Measurements from ENCODE around the gene CYRIA. TPM values are rescaled to one million over a fixed set of nuclear protein-coding genes. Genes with fewer than 3 reads are reported as not detected.

Gene CYRIA
- total RNA-seq, 6 experiments from 2014 or later: 1.6 to 6.3 (median 3.1) TPM

DNA sequence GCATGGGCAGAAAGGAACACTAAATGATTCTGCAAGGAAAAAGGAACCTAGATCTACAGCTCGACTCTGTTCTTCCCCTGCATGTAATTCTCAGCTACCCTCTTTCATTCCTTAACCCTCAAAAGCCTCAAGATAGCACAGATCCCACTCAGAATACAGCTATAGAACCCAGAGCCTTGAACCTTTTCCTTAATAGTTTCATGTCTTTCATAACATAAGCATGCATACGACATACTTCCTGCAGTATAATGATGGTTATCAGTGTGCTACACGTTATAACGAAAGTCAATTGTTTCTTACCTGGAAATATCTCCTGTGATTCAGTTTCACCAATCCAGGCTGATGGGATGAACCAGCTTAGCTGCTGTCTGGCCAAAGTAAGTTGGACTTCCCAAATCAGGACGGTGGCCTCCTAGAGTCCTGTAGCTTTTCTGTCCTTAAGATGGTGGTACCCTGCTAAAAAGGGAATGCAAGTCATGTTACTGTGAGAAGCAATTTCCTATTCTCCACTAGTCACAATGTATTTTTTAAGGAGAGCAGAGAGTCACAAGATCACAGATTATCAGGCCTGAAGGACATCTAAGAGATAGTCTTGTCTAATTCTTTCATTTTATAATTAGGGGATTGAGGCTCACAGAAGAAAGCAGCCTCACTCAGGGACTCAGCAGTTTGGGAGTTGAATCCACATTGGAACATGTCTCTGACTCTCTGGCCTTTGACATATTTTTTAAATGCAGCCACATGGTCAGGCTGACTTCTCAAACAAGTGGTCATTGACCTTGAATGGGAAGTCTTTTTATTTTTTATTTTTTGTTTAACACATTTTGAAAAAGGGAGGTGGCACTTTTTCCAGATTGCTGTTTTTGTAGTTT, 41.8 kb downstream of the CYRIA start:
- Histone ChIP-seq H3K4me3 (no peak overlapping the region), H3K27me3 (no peaks in the 10 kb centered on the region), H3K9me3 (no peaks in the 10 kb centered on the region), H3K4me1 (peaks cover 0 to 14% (median 0%) of the 10 kb centered on the region in 4 donors), H3K36me3 (no peaks in the 10 kb centered on the region), H3K27ac (peak overlapping the region in 2 of 3 donors; percentile 53 to 68)
- ATAC-seq (peak; percentile 48 to 60 (median 54)), DNase-seq (no peak)
- 44% methylated on average over 5 of the region's 5 CpGs for WGBS (ENCODE audit: insufficient coverage, low coverage, low lambda C conversion rate, missing lambda C conversion rate)
- no peak for TF ChIP-seq POLR2A (IDR thresholded peaks at IDR 0.05)
- TF ChIP-seq, protein P1, sequence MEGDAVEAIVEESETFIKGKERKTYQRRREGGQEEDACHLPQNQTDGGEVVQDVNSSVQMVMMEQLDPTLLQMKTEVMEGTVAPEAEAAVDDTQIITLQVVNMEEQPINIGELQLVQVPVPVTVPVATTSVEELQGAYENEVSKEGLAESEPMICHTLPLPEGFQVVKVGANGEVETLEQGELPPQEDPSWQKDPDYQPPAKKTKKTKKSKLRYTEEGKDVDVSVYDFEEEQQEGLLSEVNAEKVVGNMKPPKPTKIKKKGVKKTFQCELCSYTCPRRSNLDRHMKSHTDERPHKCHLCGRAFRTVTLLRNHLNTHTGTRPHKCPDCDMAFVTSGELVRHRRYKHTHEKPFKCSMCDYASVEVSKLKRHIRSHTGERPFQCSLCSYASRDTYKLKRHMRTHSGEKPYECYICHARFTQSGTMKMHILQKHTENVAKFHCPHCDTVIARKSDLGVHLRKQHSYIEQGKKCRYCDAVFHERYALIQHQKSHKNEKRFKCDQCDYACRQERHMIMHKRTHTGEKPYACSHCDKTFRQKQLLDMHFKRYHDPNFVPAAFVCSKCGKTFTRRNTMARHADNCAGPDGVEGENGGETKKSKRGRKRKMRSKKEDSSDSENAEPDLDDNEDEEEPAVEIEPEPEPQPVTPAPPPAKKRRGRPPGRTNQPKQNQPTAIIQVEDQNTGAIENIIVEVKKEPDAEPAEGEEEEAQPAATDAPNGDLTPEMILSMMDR (IDR thresholded peaks at IDR 0.05): no peak
- intact Hi-C loops (cut with DNase I): no loop called here

DNA sequence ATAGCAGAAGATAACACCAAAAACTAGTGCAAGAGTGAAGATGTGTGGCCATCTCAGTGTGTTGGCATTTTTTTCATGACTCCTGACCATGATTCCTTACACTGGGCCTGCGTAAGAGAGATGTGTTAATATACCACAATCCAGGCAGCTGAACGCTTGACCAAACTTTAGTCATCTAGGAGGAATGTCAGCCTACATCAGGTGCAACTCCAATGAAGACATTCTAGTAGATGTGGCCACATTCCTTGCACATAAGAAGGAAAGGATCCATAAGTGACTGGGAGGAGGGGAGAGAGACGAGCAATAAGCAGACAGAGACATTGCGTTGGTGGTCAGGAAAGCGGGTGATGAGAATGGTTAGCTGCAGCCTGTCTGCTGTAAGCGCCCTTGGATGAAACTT, 42.6 kb downstream of the CYRIA start:
- TF ChIP-seq, protein P1 (IDR thresholded peaks at IDR 0.05): no peak
- TF ChIP-seq POLR2A (IDR thresholded peaks at IDR 0.05): no peak
- intact Hi-C loops (cut with DNase I): no loop called here
- Histone ChIP-seq H3K27ac (peak overlapping the region in 2 of 3 donors; percentile 35 to 59), H3K4me1 (peaks cover 0 to 14% (median 0%) of the 10 kb centered on the region in 4 donors), H3K36me3 (no peaks in the 10 kb centered on the region), H3K9me3 (no peaks in the 10 kb centered on the region), H3K27me3 (no peaks in the 10 kb centered on the region), H3K4me3 (no peak overlapping the region)
- no peak for DNase-seq
- 92% methylated on average over 6 of the region's 6 CpGs for WGBS (ENCODE audit: insufficient coverage, low coverage, low lambda C conversion rate, missing lambda C conversion rate)
- no peak for ATAC-seq

DNA sequence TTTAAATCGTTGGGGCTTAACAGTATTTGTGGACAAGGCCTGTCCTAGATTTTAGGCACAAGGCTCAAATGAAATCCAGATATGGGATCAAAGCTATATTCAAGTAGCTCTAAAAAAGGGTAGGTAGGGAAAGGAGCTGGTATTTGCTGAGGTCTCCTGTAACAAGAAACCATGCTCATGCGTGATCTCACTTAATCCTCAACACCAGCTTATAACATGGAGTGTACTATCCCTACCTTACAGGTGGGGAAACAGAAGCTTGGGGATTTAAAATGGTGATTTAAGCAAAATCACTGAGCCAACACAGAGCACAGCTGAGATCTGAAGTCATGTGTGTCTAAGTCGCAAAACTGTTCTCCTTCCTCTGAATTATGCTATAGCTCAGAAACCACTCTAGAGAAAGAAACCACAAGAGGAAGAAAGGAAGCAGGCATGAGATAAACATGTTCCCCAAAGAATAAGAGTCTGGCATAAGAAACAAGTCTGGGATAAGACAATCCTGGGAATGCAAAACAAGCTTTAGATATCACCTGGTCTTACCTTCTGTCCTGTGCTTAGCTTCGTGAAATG, 43.1 kb downstream of the CYRIA start:
- no peaks in the 10 kb centered on the region for H3K27me3 ChIP-seq
- intact Hi-C loops (cut with DNase I): no loop called here
- peaks cover 0 to 14% (median 0%) of the 10 kb centered on the region in 4 donors for H3K4me1 ChIP-seq
- H3K9me3 ChIP-seq: no peaks in the 10 kb centered on the region
- H3K36me3 ChIP-seq: no peaks in the 10 kb centered on the region
- WGBS (ENCODE audit: insufficient coverage, low coverage, low lambda C conversion rate, missing lambda C conversion rate): 70% methylated on average over 4 of the region's 4 CpGs
- peak; percentile 12 to 22 (median 18) for ATAC-seq
- no peak for TF ChIP-seq POLR2A (IDR thresholded peaks at IDR 0.05)
- TF ChIP-seq, protein P1 (IDR thresholded peaks at IDR 0.05): no peak
- peak overlapping the region in 2 of 3 donors; percentile 35 to 59 for H3K27ac ChIP-seq
- no peak for DNase-seq
- H3K4me3 ChIP-seq: no peak overlapping the region

DNA sequence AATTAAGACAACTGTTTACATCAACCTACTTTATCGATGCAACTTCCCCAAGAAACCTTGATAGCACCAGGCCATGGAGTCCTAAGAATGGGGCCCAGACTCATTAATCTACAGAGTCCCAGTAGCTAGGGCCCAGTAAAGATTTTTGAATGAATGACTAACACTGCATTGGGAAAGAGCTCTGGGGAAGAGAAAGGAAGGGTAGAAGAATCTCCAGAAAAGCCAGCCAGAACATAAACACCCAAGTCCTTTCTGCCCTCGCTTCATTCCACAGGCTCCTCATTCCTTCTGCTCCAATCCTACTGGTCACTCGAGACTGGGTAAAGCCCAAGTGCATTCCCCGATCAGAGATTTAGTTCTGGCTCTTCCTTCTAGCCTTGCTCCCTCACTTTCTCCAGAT, 44.3 kb downstream of the CYRIA start:
- no peaks in the 10 kb centered on the region for H3K36me3 ChIP-seq
- intact Hi-C loops (cut with DNase I): no loop called here
- TF ChIP-seq, protein P1 (IDR thresholded peaks at IDR 0.05): no peak
- no peak for TF ChIP-seq POLR2A (IDR thresholded peaks at IDR 0.05)
- peaks cover 0 to 14% (median 0%) of the 10 kb centered on the region in 4 donors for H3K4me1 ChIP-seq
- H3K27me3 ChIP-seq: no peaks in the 10 kb centered on the region
- no peak overlapping the region for H3K4me3 ChIP-seq
- ATAC-seq: no peak
- WGBS (ENCODE audit: insufficient coverage, low coverage, low lambda C conversion rate, missing lambda C conversion rate): 77% methylated on average over 4 of the region's 4 CpGs
- no peaks in the 10 kb centered on the region for H3K9me3 ChIP-seq
- no peak overlapping the region for H3K27ac ChIP-seq
- no peak for DNase-seq
